Activated naive CD4-positive, alpha-beta T cell treated with anti-CD3 and anti-CD28 coated beads for 36 hours (primary cell): Measurements from ENCODE around the gene ZDHHC1. TPM values are rescaled to one million over a fixed set of nuclear protein-coding genes. Genes with fewer than 3 reads are reported as not detected.

Experiments
- CTCF ChIA-PET: fragments of 350-600 bp; sonication (Branson Sonifier 250); formaldehyde crosslinking; loops from one replicate; lab custom pipeline; 2021; ENCODE audit warnings: antibody characterized with exemption; lab: Charles Lee
- DNase-seq: peaks from one replicate; pipeline ENCODE4 v3.0.0-alpha.2; 2020
- H3K27ac Mint-ChIP-seq: one replicate; pipeline ENCODE4 v1.8.0; 2021; ENCODE audit warnings: mild to moderate bottlenecking, mixed read lengths
- H3K27me3 Mint-ChIP-seq: one replicate; pipeline ENCODE4 v1.8.0; 2021; ENCODE audit warnings: low read depth, mixed read lengths
- H3K36me3 Mint-ChIP-seq: one replicate; pipeline ENCODE4 v1.8.0; 2021; ENCODE audit warnings: low read depth, mixed read lengths
- H3K4me1 Mint-ChIP-seq: one replicate; pipeline ENCODE4 v1.8.0; 2021; ENCODE audit warnings: low read depth, mixed read lengths
- H3K4me3 Mint-ChIP-seq: one replicate; pipeline ENCODE4 v1.8.0; 2021; ENCODE audit warnings: mild to moderate bottlenecking, moderate library complexity, mixed read lengths
- H3K9me3 Mint-ChIP-seq: one replicate; pipeline ENCODE4 v1.8.0; 2021; ENCODE audit warnings: mixed read lengths
- intact Hi-C: fragments of 100-400 bp; cut with micrococcal nuclease; formaldehyde crosslinking; loops from one replicate; pipeline ENCODE4 v1.15.1; 2023
- total RNA-seq, 2 experiments: library from RNA; stranded (reverse); gene quantifications; one replicate each; pipeline ENCODE4 v1.2.3, GENCODE V29; 2021

Gene ZDHHC1
- total RNA-seq, 2 experiments from 2014 or later, result 0.12 to 0.32 TPM

DNA sequence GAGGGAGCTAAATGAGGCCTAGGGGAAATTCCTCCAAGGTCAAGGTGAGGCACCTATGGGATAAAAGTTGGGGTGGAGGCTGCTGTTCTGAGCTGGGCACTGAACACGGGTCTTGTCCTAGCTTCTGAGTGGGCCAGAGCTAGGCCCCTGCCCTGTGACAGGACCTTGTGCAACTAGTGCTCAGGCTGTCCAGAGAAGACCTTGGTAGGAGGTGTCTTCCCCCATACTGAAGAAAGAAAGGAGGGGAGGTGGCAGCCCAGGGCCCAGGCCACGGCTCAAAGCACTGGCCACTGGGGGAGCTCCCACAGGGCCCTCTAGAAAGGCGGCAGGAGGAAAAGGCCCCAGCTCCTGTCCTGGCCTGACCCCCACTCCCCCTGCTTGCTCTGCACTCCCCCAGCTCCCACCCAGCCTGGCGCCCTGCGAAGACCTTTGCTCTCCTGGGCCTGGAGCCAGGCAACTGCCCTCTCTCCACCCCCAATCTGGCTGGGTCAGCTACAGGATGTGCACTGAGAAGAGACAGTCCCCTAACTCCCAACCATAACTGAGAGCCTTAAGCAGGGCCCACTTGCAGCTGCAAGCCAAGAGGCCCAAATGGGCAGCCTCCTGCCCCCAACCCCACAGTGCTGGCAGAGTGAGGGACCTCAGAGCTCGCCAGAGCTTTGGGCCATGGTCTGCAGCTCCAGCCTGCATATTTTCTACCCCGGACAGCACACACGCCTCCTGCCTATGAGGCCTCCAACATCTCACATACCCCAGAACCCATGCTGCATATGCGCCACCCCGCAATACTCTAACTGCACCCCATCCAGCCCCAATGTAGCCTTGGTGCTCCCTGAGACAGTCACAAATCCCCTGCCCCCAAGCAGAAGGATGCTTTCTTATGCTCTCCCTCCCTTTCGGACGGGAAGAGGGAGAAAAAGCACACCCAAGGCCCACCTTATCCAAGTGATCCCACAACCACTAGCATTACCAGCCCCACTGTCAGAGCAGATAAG lies 29.9 kb upstream of the ZDHHC1 start:
- H3K4me1 Mint-ChIP-seq, result no peaks in the 10 kb centered on the region
- H3K36me3 Mint-ChIP-seq, result no peaks in the 10 kb centered on the region
- H3K4me3 Mint-ChIP-seq, result no peak overlapping the region
- intact Hi-C loops, result loop anchor here (5.0 to 10.0 kb wide), 2 partner anchors 74 to 471 kb away; no protein-coding TSS in a partner anchor
- no peak for DNase-seq
- H3K27me3 Mint-ChIP-seq, result no peaks in the 10 kb centered on the region
- CTCF ChIA-PET, result interaction anchor here (0.5 to 5.9 kb wide), 16 partner anchors 9 to 194 kb away, joined by 3 to 60 read pairs (median 4); partner anchors contain the start of gene ATP6V0D1
- no peak overlapping the region for H3K27ac Mint-ChIP-seq
- H3K9me3 Mint-ChIP-seq, result no peaks in the 10 kb centered on the region

DNA sequence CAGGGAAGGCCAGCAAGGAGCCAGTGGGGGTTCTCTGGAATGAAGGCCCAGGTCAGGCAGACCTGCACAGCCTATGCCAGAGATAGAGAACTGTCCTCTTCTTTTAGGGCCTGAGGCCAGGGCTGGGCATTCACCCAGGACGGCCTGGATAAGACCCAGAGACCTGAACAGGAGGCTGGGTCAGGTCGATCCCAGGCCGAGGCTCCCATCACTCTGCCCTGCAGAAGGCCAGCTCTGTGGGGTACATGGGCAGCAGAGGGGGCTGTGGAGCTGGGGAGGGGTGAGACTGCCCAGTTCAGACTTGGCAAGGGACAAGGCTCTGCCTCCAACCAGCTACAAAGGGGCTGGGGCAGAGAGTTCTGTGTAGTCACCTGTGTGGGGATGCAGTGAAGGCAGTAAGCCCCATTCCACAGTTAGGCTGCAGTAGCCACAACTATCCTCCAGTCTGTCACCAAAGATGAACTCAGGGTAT lies 29.2 kb upstream of the ZDHHC1 start:
- CTCF ChIA-PET, result interaction anchor here (1.2 to 5.9 kb wide), 10 partner anchors 9 to 182 kb away, joined by 3 to 60 read pairs (median 6); no protein-coding TSS in a partner anchor
- Mint-ChIP-seq H3K4me3 (no peak overlapping the region), H3K9me3 (no peaks in the 10 kb centered on the region)

DNA sequence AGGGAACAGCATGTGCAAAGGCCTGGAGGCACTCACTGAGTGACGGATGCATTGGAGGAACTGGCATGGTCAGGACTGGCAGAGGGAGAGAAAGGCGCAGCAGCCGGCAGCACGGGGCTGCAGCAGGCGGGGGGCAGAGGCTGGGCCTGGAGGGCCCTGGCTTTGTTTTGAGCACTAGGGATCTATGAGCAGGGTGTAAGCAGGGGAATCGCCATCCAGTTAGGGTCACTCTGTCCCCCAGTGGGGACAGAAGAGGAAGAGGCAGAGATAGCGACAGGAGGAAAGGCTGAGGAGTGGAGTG lies 28.8 kb upstream of the ZDHHC1 start:
- Mint-ChIP-seq H3K36me3 (no peaks in the 10 kb centered on the region), H3K4me1 (no peaks in the 10 kb centered on the region), H3K4me3 (no peak overlapping the region), H3K9me3 (no peaks in the 10 kb centered on the region), H3K27ac (no peak overlapping the region), H3K27me3 (no peaks in the 10 kb centered on the region)
- intact Hi-C loops, result loop anchor here (5.0 to 10.0 kb wide), 2 partner anchors 73 to 470 kb away; no protein-coding TSS in a partner anchor
- CTCF ChIA-PET, result interaction anchor here (0.5 to 5.9 kb wide), 6 partner anchors 11 to 297 kb away, joined by 3 to 37 read pairs (median 6); no protein-coding TSS in a partner anchor
- no peak for DNase-seq

More for the DNA sequence above, 29.2 kb upstream of the ZDHHC1 start:
- intact Hi-C loops, result loop anchor here (5.0 to 10.0 kb wide), 2 partner anchors 73 to 471 kb away; no protein-coding TSS in a partner anchor
- Mint-ChIP-seq H3K36me3 (no peaks in the 10 kb centered on the region), H3K27ac (no peak overlapping the region), H3K4me1 (no peaks in the 10 kb centered on the region), H3K27me3 (no peaks in the 10 kb centered on the region)
- DNase-seq, result no peak

- Mint-ChIP-seq H3K4me3 (no peak overlapping the region), H3K4me1 (no peaks in the 10 kb centered on the region), H3K27me3 (no peaks in the 10 kb centered on the region), H3K27ac (no peak overlapping the region), H3K9me3 (no peaks in the 10 kb centered on the region), H3K36me3 (no peaks in the 10 kb centered on the region)
- CTCF ChIA-PET, result interaction anchor here (0.5 to 5.9 kb wide), 8 partner anchors 8 to 297 kb away, joined by 3 to 37 read pairs (median 4); partner anchors contain the start of gene ZDHHC1
- intact Hi-C loops, result loop anchor here (5.0 to 10.0 kb wide), 2 partner anchors 72 to 470 kb away; no protein-coding TSS in a partner anchor
- DNase-seq, result no peak
Measured at GRCh38 chr16:67444259-67445125, 28.2 kb upstream of the ZDHHC1 start.

DNA sequence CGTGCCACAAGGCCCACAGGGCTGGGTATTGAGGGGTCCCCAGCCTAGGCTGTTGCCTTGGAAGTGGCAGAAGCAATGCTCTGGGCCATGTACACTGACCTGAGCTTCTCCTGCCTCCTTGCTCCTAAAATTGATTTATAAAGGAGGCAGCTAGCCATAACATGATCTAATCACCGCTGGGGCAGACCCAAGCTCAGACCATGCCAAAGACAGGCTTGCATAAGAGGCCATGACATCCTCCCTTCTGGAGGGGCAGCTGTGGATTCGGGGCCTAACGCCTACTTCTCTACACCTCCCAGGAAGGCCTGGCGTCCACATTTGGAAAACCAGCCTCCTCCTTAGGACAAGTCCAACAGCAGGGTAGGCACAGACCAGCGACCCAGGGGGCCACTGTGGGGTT lies 27.0 kb upstream of the ZDHHC1 start:
- Mint-ChIP-seq H3K27ac (no peak overlapping the region), H3K27me3 (no peaks in the 10 kb centered on the region), H3K4me1 (no peaks in the 10 kb centered on the region), H3K4me3 (no peak overlapping the region), H3K36me3 (peaks cover 5% of the 10 kb centered on the region), H3K9me3 (no peaks in the 10 kb centered on the region)
- intact Hi-C loops, result loop anchor here (10.0 kb wide), 1 partner anchor 468 kb away; no protein-coding TSS in a partner anchor
- CTCF ChIA-PET, result interaction anchor here (0.6 to 5.9 kb wide), 7 partner anchors 21 to 288 kb away, joined by 3 to 37 read pairs (median 3); partner anchors contain the start of gene ZDHHC1
- no peak for DNase-seq

DNA sequence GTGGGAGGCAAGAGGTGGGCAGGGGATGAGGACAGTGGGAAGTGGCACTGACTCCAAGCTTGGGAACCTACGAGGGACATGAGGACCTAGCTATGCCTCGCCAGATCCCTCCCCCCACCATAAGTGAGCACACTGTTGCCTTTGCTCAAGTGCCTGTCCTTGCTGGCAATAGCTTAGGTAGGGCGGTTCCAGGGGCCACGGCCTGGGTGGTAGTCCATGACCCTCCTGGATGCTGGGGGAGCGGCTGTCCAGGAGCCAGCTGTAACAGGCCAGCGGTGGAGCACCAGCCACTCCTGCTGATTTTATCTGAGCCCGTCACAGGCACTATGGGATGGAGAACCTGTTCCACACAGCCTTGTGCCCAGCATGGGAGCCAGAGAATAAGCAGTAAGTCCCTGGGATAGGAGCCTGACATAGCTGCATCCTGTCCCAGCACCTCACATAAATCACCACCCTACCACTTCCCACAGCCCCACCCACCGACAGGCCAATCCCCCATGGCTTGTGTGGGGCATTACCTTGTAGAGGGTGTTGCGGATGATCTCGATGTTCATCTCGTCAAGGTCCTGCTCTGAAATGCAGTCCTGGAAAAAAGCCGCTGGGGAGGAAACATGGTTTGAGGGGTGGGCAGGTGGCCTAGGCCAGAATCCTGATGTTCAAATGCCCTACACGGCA lies 26.4 kb upstream of the ZDHHC1 start:
- intact Hi-C loops, result loop anchor here (10.0 kb wide), 1 partner anchor 468 kb away; no protein-coding TSS in a partner anchor
- no peak overlapping the region for H3K27ac Mint-ChIP-seq
- H3K4me3 Mint-ChIP-seq, result no peak overlapping the region
- no peaks in the 10 kb centered on the region for H3K9me3 Mint-ChIP-seq
- no peak for DNase-seq
- no peaks in the 10 kb centered on the region for H3K4me1 Mint-ChIP-seq
- peaks cover 5% of the 10 kb centered on the region for H3K36me3 Mint-ChIP-seq
- CTCF ChIA-PET, result interaction anchor here (0.6 to 0.8 kb wide), 6 partner anchors 23 to 95 kb away, joined by 3 to 6 read pairs (median 3); no protein-coding TSS in a partner anchor
- no peaks in the 10 kb centered on the region for H3K27me3 Mint-ChIP-seq

- no peak overlapping the region for H3K4me3 Mint-ChIP-seq
- no peak overlapping the region for H3K27ac Mint-ChIP-seq
- H3K36me3 Mint-ChIP-seq, result peaks cover 5% of the 10 kb centered on the region
- no peaks in the 10 kb centered on the region for H3K27me3 Mint-ChIP-seq
- H3K9me3 Mint-ChIP-seq, result no peaks in the 10 kb centered on the region
- DNase-seq, result no peak
- intact Hi-C loops, result loop anchor here (10.0 kb wide), 1 partner anchor 467 kb away; no protein-coding TSS in a partner anchor
- CTCF ChIA-PET, result interaction anchor here (0.6 kb wide), 1 partner anchor 72 kb away, joined by 3 read pairs; no protein-coding TSS in a partner anchor
- no peaks in the 10 kb centered on the region for H3K4me1 Mint-ChIP-seq
Measured at GRCh38 chr16:67441907-67442306, 25.6 kb upstream of the ZDHHC1 start.

- CTCF ChIA-PET, result interaction anchor here (1.1 kb wide), 1 partner anchor 80 kb away, joined by 3 read pairs; no protein-coding TSS in a partner anchor
- peaks cover 5% of the 10 kb centered on the region for H3K36me3 Mint-ChIP-seq
- H3K27me3 Mint-ChIP-seq, result no peaks in the 10 kb centered on the region
- no peak overlapping the region for H3K4me3 Mint-ChIP-seq
- H3K27ac Mint-ChIP-seq, result no peak overlapping the region
- intact Hi-C loops, result loop anchor here (10.0 kb wide), 1 partner anchor 467 kb away; no protein-coding TSS in a partner anchor
- DNase-seq, result no peak
- H3K4me1 Mint-ChIP-seq, result no peaks in the 10 kb centered on the region
- no peaks in the 10 kb centered on the region for H3K9me3 Mint-ChIP-seq
Measured at GRCh38 chr16:67441271-67441753, 25.0 kb upstream of the ZDHHC1 start.

GRCh38 chr16:67438824-67439393 lies 22.6 kb upstream of the ZDHHC1 start:
- Mint-ChIP-seq H3K36me3 (peaks cover 5% of the 10 kb centered on the region), H3K4me1 (no peaks in the 10 kb centered on the region)
- intact Hi-C loops, result no loop called here

DNA sequence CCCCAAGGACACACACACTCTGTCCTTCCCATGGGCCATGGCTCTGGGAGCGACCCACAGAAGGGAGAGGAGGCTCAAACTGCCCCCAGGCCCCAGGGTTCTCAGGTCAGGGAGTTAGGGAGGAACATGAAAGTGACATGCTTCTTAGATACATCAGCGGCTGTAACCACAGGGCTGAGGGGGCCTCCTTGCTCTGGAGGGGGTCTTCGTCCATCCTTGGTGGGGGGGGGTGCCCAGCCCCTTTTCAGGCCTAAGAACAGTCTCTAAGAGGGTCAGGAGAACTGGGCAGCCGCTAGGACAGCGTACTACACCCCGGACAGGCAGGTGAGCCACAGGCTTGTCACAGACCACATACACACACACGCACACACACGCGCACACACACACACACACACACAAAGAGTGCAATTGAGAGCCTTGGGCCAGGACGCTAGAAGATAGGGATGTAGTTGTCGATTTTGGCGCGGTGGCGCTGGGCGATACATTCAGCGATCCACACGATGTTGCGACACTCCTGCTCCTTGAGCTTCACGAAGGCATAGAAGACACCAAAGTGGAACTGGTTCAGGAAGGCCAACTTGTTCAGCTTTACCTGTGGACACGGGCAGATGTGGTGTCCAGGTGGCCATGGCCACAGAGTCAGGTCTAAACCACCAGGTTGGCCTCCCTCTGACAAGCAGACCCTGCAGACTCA lies 22.0 kb upstream of the ZDHHC1 start:
- Mint-ChIP-seq H3K4me1 (no peaks in the 10 kb centered on the region), H3K27me3 (no peaks in the 10 kb centered on the region), H3K4me3 (no peak overlapping the region), H3K36me3 (peaks cover 5% of the 10 kb centered on the region), H3K27ac (no peak overlapping the region), H3K9me3 (no peaks in the 10 kb centered on the region)
- intact Hi-C loops, result no loop called here
- DNase-seq, result no peak
- CTCF ChIA-PET, result interaction anchor here (0.8 to 1.6 kb wide), 3 partner anchors 12 to 76 kb away, joined by 3 read pairs; no protein-coding TSS in a partner anchor

More at GRCh38 chr16:67438824-67439393, 22.6 kb upstream of the ZDHHC1 start:
- H3K9me3 Mint-ChIP-seq, result no peaks in the 10 kb centered on the region
- H3K27me3 Mint-ChIP-seq, result no peaks in the 10 kb centered on the region
- DNase-seq, result no peak
- no peak overlapping the region for H3K27ac Mint-ChIP-seq
- CTCF ChIA-PET, result interaction anchor here (0.7 to 1.6 kb wide), 4 partner anchors 11 to 75 kb away, joined by 3 read pairs; no protein-coding TSS in a partner anchor
- H3K4me3 Mint-ChIP-seq, result no peak overlapping the region
